ENCODE measurements around the gene GOLGA2.
"Not testable (repeated sequence)": the region's sequence is repeated elsewhere in the genome, so short reads cannot be mapped to it uniquely, and the experiment has no call there.

GOLGA2 gene

GRCh38 chr9:128296340-128297220 lies 20.8 kb upstream of the GOLGA2 start:
- DNase-seq (ENCODE audit: low read depth), result no peak

DNA sequence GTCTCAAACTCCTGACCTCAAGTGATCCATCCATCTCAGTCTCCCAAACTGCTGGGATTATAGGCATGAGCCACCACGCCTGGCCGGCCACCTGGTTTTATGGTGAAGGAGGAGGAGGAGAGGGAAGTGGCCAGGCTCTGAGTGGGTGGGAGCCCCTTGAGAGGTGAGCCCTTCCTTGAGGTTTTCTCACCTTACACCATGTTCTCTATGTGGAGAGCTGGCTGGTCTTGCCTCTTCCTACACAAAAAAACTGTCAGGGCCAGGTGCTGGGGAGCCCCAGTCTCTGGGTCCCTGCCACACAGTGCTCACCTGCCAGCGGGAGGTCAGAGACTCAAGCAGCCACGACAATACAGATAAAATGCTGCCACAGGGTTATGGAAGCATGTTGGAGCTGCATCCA lies 18.3 kb upstream of the GOLGA2 start:
- no peak for DNase-seq (ENCODE audit: low read depth)

More at GRCh38 chr9:128296340-128297220, 20.8 kb upstream of the GOLGA2 start:
- no peak overlapping the region for H3K4me3 ChIP-seq (ENCODE audit: low read depth, low read length)

GRCh38 chr9:128293091-128293490 lies 17.3 kb upstream of the GOLGA2 start:
- DNase-seq (ENCODE audit: low read depth), result no peak
- H3K4me3 ChIP-seq (ENCODE audit: low read depth, low read length), result no peak overlapping the region

More for the DNA sequence above, 18.3 kb upstream of the GOLGA2 start:
- no peak overlapping the region for H3K4me3 ChIP-seq (ENCODE audit: low read depth, low read length)

DNA sequence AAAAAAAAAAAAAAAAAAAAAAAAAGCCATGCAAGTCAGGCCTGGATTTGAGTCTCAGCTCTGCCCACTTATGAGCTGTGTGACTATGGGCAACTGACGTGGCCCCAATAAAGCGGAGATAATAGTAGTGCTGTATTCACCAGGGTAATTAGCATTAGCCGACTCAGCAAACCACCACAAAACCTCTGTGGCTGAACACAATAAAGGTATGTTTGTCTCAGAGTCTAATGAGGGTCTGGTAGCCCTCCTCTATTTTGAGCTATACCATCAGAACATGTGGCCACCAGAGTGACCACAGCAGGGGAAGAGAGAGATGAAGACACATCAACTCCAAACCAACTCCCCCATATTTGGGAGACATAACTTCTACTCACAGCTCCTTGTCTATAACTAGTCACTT lies 16.2 kb upstream of the GOLGA2 start:
- H3K4me3 ChIP-seq (ENCODE audit: low read depth, low read length), result no peak overlapping the region
- no peak for DNase-seq (ENCODE audit: low read depth)

- DNase-seq (ENCODE audit: low read depth), result no peak
- H3K4me3 ChIP-seq (ENCODE audit: low read depth, low read length), result no peak overlapping the region
Measured at GRCh38 chr9:128288273-128289004, 12.6 kb upstream of the GOLGA2 start.

DNA sequence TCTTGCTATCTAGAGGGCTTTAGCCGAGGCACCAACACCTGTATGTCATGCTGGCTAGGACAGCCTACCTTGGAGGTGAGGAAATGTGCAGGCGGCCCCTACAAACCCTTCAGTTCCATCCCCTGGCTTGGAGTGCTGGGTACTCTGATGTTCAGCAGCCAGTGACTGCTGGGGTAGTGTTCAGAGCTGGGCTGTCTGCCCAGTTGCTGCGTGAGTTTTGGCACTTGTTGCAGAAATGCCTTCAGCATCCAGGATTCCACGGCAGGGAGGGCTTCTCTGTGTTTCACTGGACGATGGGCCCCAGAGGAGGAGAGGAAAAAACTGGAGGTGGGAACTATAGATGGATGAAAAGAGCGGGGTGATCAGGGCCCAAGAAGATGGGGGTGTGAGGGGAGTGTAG lies 10.6 kb upstream of the GOLGA2 start:
- no peak overlapping the region for H3K4me3 ChIP-seq (ENCODE audit: low read depth, low read length)
- DNase-seq (ENCODE audit: low read depth), result no peak

- no peak overlapping the region for H3K4me3 ChIP-seq (ENCODE audit: low read depth, low read length)
Measured at GRCh38 chr9:128285033-128285784, 9.4 kb upstream of the GOLGA2 start.

DNA sequence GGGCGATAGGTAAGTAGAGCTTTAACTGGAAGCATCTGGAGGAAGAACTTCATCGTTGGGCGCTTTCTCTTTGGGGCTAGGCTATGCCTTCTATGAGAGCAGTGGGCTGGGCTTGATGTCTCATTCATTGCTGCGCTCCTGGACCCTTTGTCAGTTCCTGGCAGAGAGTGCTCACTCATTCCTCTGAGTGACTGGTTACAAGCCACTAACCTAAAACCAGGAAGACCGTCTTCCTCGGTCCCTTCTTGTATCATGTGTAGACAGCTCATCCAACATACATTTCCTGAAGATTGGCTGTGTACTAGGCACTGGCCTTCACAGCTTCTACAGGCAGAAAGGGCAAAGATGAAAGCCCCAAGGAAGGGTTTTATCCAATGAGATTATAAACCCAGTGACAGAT lies 6.7 kb upstream of the GOLGA2 start:
- peak; percentile 32 for DNase-seq (ENCODE audit: low read depth)
- H3K4me3 ChIP-seq (ENCODE audit: low read depth, low read length), result no peak overlapping the region

More at GRCh38 chr9:128285033-128285784, 9.4 kb upstream of the GOLGA2 start:
- DNase-seq (ENCODE audit: low read depth), result no peak

DNA sequence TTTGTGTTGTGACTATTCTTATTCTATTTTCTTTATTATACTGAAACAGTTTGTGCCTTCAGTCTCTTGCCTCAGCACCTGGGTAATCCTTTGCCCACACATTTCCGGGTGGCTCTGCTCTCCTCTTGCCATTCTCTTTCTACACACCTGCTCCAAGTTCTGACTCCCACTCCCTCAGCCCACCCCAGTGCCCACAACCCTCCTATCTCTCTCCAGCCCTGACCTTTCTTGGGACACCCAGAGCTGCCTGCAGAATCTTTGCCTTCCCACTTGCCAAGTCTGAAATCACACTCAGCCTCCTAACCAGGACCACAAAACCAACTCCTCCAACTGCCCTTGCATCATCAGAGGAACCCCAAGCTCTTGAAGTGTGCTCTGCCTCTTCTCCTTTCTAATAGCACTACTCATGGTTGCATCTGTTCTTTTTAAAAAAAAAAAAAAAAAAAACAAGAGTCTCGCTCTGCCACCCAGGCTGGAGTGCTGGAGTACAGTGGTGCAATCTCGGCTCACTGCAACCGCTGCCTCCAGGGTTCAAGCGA lies 4.3 kb upstream of the GOLGA2 start:
- DNase-seq (ENCODE audit: low read depth), result no peak
- no peak overlapping the region for H3K4me3 ChIP-seq (ENCODE audit: low read depth, low read length)

DNA sequence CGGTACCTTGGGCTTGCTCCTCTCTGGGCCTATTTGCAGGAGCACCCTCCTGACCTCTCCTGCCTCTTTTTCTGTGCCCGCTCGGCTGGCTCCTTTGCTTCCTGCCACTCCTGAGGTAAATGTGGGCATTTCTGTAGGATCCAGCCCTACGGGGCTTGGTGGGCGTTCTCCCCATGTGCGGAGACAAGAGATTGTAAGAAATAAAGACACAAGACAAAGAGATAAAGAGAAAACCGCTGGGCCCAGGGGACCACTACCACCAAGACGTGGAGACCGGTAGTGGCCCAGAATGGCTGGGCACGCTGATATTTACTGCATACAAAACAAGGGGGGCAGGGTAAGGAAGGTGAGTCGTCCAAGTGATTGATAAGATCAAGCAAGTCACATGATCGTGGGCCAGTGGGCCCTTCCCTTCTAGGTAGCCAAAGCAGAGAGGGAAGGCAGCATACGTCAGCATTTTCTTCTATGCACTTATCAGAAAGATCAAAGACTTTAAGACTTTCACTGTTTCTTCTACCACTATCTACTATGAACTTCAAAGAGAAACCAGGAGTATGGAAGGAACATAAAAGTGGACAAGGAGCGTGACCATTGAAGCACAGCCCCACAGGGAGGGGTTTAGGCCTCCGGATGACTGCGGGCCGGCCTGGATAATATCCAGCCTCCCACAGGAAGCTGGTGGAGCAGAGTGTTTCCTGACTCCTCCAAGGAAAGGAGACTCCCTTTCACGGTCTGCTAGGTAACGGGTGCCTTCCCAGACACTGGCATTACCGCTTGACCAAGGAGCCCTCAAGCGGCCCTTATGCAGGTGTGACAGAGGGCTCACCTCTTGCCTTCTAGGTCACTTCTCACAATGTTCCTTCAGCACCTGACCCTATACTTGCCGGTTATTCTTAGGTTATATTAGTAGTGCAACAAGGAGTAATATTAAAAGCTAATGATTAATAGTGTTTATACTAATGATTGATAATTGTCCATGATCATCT lies 3.6 kb upstream of the GOLGA2 start:
- H3K4me3 ChIP-seq (ENCODE audit: low read depth, low read length); DNase-seq (ENCODE audit: low read depth): not testable (repeated sequence)

GRCh38 chr9:128276574-128277270 lies 915 bp upstream of the GOLGA2 start:
- no peak for DNase-seq (ENCODE audit: low read depth)
- H3K4me3 ChIP-seq (ENCODE audit: low read depth, low read length), result peak overlapping the region; percentile 99

GRCh38 chr9:128276008-128276573 lies 284 bp upstream of the GOLGA2 start, which contains the start of gene SWI5:
Gene SWI5 (plus strand): TSS chr9:128276276.
- H3K4me3 ChIP-seq (ENCODE audit: low read depth, low read length), result peak within 1 kb of the TSS; percentile 99
- peak; percentile 96 for DNase-seq (ENCODE audit: low read depth)

DNA sequence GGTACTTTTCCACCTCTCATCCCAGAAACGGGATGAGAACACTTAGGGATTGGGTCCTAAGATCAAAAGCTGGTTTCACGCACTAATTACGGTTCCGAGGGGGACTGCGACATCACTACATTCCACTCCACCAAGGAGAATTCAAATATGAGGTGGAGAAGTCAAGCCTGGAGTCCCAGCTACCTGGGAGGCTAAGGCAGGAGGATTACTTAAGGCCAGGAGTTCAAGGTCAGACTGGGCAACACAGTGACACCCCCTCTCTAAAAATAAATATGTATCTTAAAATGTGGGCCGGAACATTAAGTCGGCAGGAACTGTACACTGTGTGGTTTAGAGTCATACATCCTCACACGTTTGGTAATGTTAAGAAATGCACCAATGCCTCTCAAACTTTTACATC lies 1.6 kb downstream of the GOLGA2 start:
- no peak for DNase-seq (ENCODE audit: low read depth)

GRCh38 chr9:128271512-128271911 lies 4.3 kb downstream of the GOLGA2 start:
- no peak overlapping the region for H3K4me3 ChIP-seq (ENCODE audit: low read depth, low read length)
- no peak for DNase-seq (ENCODE audit: low read depth)

More for the DNA sequence above, 1.6 kb downstream of the GOLGA2 start:
- peak overlapping the region; percentile 99 for H3K4me3 ChIP-seq (ENCODE audit: low read depth, low read length)

- DNase-seq (ENCODE audit: low read depth), result no peak
- H3K4me3 ChIP-seq (ENCODE audit: low read depth, low read length), result no peak overlapping the region
Measured at GRCh38 chr9:128271112-128271511, 4.7 kb downstream of the GOLGA2 start.

- DNase-seq (ENCODE audit: low read depth), result no peak
- no peak overlapping the region for H3K4me3 ChIP-seq (ENCODE audit: low read depth, low read length)
Measured at GRCh38 chr9:128266868-128267590, 8.8 kb downstream of the GOLGA2 start.

GRCh38 chr9:128265348-128265847 lies 10.4 kb downstream of the GOLGA2 start:
- DNase-seq (ENCODE audit: low read depth), result no peak
- H3K4me3 ChIP-seq (ENCODE audit: low read depth, low read length), result no peak overlapping the region
